ENCODE data around the gene FRK. TPM values are rescaled to one million over a fixed set of nuclear protein-coding genes. Genes with fewer than 3 reads are reported as not detected.

FRK gene
- total RNA-seq, 2 donors from 2014 or later, result 1.4 to 2.9 TPM

DNA sequence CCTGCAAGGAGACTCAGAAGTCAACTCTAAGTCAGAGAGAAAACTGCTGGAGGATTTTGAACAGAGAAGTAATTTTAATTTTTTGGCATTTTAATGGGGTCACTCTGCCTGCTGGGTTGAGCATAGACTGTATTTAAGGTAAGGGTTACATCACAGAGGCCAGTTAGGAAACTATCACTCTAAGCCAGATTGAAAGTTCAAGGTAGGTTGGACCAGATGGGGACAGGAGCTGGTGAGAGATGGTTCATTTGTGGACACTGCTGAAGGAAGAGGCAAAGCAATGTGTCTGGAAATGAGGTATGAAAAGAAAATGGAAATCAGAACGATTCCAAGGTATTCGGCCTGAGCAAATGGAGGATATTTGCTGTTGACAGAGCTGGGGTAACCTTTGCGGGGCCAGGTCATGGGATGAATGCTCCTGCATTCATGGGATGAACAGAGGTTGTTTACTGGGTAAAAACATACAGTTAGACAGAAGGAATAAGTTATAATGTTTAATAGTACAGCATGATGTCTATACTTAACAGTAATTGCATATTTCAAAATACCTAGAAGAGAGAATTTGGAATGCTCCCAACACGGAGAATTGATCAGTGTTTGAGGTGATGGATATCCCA, 26.9 kb downstream of the FRK start:
- Histone ChIP-seq H3K27me3 (ENCODE audit: control insufficient read depth, insufficient read depth, low read length, poor library complexity, severe bottlenecking) (no peaks in the 10 kb centered on the region), H3K27ac (ENCODE audit: low read depth, low read length) (no peak overlapping the region), H3K9me3 (ENCODE audit: control insufficient read depth, low read length) (no peaks in the 10 kb centered on the region), H3K36me3 (ENCODE audit: control insufficient read depth, insufficient read depth, low read length) (no peaks in the 10 kb centered on the region), H3K4me1 (ENCODE audit: control insufficient read depth, insufficient read depth, low read length) (peaks cover 11% of the 10 kb centered on the region), H3K4me3 (ENCODE audit: low read length) (no peak overlapping the region), H3K9ac (ENCODE audit: extremely low read depth, low read length, poor library complexity, severe bottlenecking) (no peak overlapping the region)
- H3K27me3 Mint-ChIP-seq (ENCODE audit: insufficient read depth), result no peaks in the 10 kb centered on the region
- TF ChIP-seq, protein P1, sequence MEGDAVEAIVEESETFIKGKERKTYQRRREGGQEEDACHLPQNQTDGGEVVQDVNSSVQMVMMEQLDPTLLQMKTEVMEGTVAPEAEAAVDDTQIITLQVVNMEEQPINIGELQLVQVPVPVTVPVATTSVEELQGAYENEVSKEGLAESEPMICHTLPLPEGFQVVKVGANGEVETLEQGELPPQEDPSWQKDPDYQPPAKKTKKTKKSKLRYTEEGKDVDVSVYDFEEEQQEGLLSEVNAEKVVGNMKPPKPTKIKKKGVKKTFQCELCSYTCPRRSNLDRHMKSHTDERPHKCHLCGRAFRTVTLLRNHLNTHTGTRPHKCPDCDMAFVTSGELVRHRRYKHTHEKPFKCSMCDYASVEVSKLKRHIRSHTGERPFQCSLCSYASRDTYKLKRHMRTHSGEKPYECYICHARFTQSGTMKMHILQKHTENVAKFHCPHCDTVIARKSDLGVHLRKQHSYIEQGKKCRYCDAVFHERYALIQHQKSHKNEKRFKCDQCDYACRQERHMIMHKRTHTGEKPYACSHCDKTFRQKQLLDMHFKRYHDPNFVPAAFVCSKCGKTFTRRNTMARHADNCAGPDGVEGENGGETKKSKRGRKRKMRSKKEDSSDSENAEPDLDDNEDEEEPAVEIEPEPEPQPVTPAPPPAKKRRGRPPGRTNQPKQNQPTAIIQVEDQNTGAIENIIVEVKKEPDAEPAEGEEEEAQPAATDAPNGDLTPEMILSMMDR (conservative IDR thresholded peaks at IDR 0.05), result no peak
- H3K4me3 Mint-ChIP-seq, result no peak overlapping the region
- H3K36me3 Mint-ChIP-seq (ENCODE audit: low read depth), result no peaks in the 10 kb centered on the region
- no peaks in the 10 kb centered on the region for H3K9me3 Mint-ChIP-seq
- H3K27ac Mint-ChIP-seq, result peak overlapping the region; percentile 35
- H3K4me1 Mint-ChIP-seq, result peaks cover 41% of the 10 kb centered on the region
- DNase-seq, result no peak
- 69 to 78% methylated on average over 3 of the region's 4 CpGs for WGBS, 2 experiments (ENCODE audit: insufficient coverage in 1 of 2, insufficient read length in 1 of 2)

DNA sequence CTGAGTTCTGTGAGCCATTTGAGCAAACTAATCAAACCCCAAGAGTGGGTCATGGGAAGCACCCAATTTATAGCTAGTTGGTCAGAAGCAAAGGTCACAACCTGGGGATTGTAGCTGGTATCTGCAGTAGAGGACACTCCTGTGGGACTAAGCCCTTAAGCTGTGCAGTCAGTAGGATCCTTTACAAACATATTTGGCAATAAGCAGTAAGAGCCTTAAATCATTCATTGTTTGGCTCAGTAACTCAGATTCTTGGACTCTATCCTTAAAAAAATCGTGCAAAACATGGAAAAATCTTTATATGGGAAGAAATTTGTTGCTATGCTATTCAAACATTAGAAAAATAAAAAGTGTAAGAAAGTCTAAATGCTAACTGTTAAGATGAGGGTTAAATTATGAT, 29.9 kb downstream of the FRK start:
- DNase-seq, result no peak
- no peak overlapping the region for H3K9ac ChIP-seq (ENCODE audit: extremely low read depth, low read length, poor library complexity, severe bottlenecking)
- TF ChIP-seq, protein P1 (conservative IDR thresholded peaks at IDR 0.05), result no peak
- peaks cover 27% of the 10 kb centered on the region for H3K4me1 Mint-ChIP-seq
- H3K27me3 ChIP-seq (ENCODE audit: control insufficient read depth, insufficient read depth, low read length, poor library complexity, severe bottlenecking), result no peaks in the 10 kb centered on the region
- H3K27ac Mint-ChIP-seq, result no peak overlapping the region
- H3K27ac ChIP-seq (ENCODE audit: low read depth, low read length), result no peak overlapping the region
- no peaks in the 10 kb centered on the region for H3K27me3 Mint-ChIP-seq (ENCODE audit: insufficient read depth)
- no peaks in the 10 kb centered on the region for H3K36me3 ChIP-seq (ENCODE audit: control insufficient read depth, insufficient read depth, low read length)
- H3K36me3 Mint-ChIP-seq (ENCODE audit: low read depth), result no peaks in the 10 kb centered on the region
- peaks cover 9% of the 10 kb centered on the region for H3K4me1 ChIP-seq (ENCODE audit: control insufficient read depth, insufficient read depth, low read length)
- WGBS, 2 experiments (ENCODE audit: insufficient coverage in 1 of 2, insufficient read length in 1 of 2), result 97 to 100% methylated on average over 1 of the region's 1 CpG
- H3K4me3 Mint-ChIP-seq, result no peak overlapping the region
- H3K4me3 ChIP-seq (ENCODE audit: low read length), result no peak overlapping the region
- H3K9me3 Mint-ChIP-seq, result no peaks in the 10 kb centered on the region
- no peaks in the 10 kb centered on the region for H3K9me3 ChIP-seq (ENCODE audit: control insufficient read depth, low read length)

DNA sequence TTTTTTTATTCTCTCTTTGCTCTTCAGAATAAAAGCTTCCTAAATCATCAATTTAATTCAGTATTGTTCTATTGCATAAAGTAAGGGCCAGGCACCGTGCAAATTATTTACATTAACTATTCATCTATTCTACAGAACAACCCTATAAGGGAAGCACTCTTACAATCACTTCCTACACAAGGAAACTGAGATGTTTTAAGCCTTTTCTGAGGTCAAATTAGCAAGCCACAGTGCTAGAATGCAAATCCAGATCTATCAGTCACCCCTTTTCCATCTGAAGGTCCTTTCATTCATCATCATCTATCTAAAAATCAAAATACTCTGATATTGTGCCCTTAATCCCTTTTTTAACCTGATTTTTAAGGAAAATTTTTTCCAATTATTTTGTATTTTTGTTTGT, 31.2 kb downstream of the FRK start:
- Histone ChIP-seq H3K4me1 (ENCODE audit: control insufficient read depth, insufficient read depth, low read length) (peaks cover 9% of the 10 kb centered on the region), H3K4me3 (ENCODE audit: low read length) (no peak overlapping the region), H3K27me3 (ENCODE audit: control insufficient read depth, insufficient read depth, low read length, poor library complexity, severe bottlenecking) (no peaks in the 10 kb centered on the region), H3K9ac (ENCODE audit: extremely low read depth, low read length, poor library complexity, severe bottlenecking) (no peak overlapping the region), H3K27ac (ENCODE audit: low read depth, low read length) (no peak overlapping the region), H3K36me3 (ENCODE audit: control insufficient read depth, insufficient read depth, low read length) (no peaks in the 10 kb centered on the region), H3K9me3 (ENCODE audit: control insufficient read depth, low read length) (no peaks in the 10 kb centered on the region)
- DNase-seq, result no peak
- Mint-ChIP-seq H3K27me3 (ENCODE audit: insufficient read depth) (no peaks in the 10 kb centered on the region), H3K9me3 (no peaks in the 10 kb centered on the region), H3K27ac (no peak overlapping the region), H3K36me3 (ENCODE audit: low read depth) (no peaks in the 10 kb centered on the region), H3K4me1 (peaks cover 18% of the 10 kb centered on the region), H3K4me3 (no peak overlapping the region)
- 97 to 100% methylated on average over 1 of the region's 1 CpG for WGBS, 2 experiments (ENCODE audit: insufficient coverage in 1 of 2, insufficient read length in 1 of 2)
- TF ChIP-seq, protein P1 (conservative IDR thresholded peaks at IDR 0.05), result no peak
